IMR-90 (cell line): ENCODE data around the gene TCF12. TPM values are rescaled to one million over a fixed set of nuclear protein-coding genes. Genes with fewer than 3 reads are reported as not detected.

ENCODE experiments used
- ATAC-seq: fragments of 200-7000 bp; cut with Tn5 transposase; 2 replicates; pipeline ENCODE4 v1.9.1; 2020; ENCODE audit warnings: low read depth, mild to moderate bottlenecking, moderate library complexity
- BruUV-seq: library from RNA; stranded (reverse); fragments of 400-500 nt; replicated peaks from 2 replicates; lab custom pipeline; 2021; lab: Mats Ljungman, UMichigan
- CTCF ChIA-PET: fragments of 300-600 bp; formaldehyde crosslinking; extraction: SDS; loops from one replicate; lab custom pipeline; 2021; ENCODE audit warnings: antibody characterized with exemption; lab: Yijun Ruan, JAX
- POLR2A ChIA-PET: fragments of 300-600 bp; sonication (Branson Sonifier 250); formaldehyde crosslinking; loops from one replicate; lab custom pipeline; 2022; ENCODE audit warnings: antibody characterized with exemption; ENCODE audit not compliant: unreplicated experiment; lab: Charles Lee
- DNase-seq: peaks from one replicate; pipeline ENCODE4 v3.0.0; 2013
- H2AFZ ChIP-seq: replicated peaks from 2 replicates; pipeline ENCODE3; 2013; ENCODE audit warnings: low read length, mild to moderate bottlenecking; ENCODE audit not compliant: poor library complexity
- H2AK5ac ChIP-seq: 2 replicates; pipeline ENCODE4 v1.6.1; 2013; ENCODE audit warnings: low read depth, low read length, inconsistent platforms
- H2AK9ac ChIP-seq: replicated peaks from 2 replicates; pipeline ENCODE3; 2013; ENCODE audit warnings: mild to moderate bottlenecking, low read depth, low read length, moderate library complexity; ENCODE audit not compliant: poor library complexity
- H2BK120ac ChIP-seq: 2 replicates; pipeline ENCODE4 v1.6.1; 2013; ENCODE audit warnings: low read depth, low read length, inconsistent platforms
- H2BK15ac ChIP-seq: 3 replicates; pipeline ENCODE4 v1.6.1; 2013; ENCODE audit warnings: low read depth, low read length, inconsistent platforms
- H2BK20ac ChIP-seq: 2 replicates; pipeline ENCODE4 v1.6.1; 2013; ENCODE audit warnings: low read depth, mild to moderate bottlenecking, inconsistent platforms, low read length, moderate library complexity
- H2BK5ac ChIP-seq: 2 replicates; pipeline ENCODE4 v1.6.1; 2013; ENCODE audit warnings: mild to moderate bottlenecking, low read depth, low read length, inconsistent platforms; ENCODE audit not compliant: poor library complexity, severe bottlenecking
- H3K14ac ChIP-seq: replicated peaks from 2 replicates; pipeline ENCODE4 v1.6.1; 2013; ENCODE audit warnings: low read depth, low read length, inconsistent platforms
- H3K18ac ChIP-seq: 2 replicates; pipeline ENCODE4 v1.6.1; 2013; ENCODE audit warnings: low read depth, low read length, control low read depth
- H3K23ac ChIP-seq: 2 replicates; pipeline ENCODE4 v1.6.1; 2013; ENCODE audit warnings: low read depth, low read length, inconsistent platforms
- H3K27ac ChIP-seq: 2 replicates; pipeline ENCODE4 v1.5.1; 2013; ENCODE audit warnings: mild to moderate bottlenecking, control low read depth, low read length; ENCODE audit not compliant: insufficient read depth
- H3K27me3 ChIP-seq: 2 replicates; pipeline ENCODE4 v1.6.1; 2013; ENCODE audit warnings: low read length; ENCODE audit not compliant: control insufficient read depth, insufficient read depth
- H3K36me3 ChIP-seq: 2 replicates; pipeline ENCODE4 v1.6.1; 2013; ENCODE audit warnings: low read length, mixed read lengths; ENCODE audit not compliant: control insufficient read depth, insufficient read depth
- H3K4ac ChIP-seq: 2 replicates; pipeline ENCODE4 v1.6.1; 2013; ENCODE audit warnings: low read depth, low read length, inconsistent platforms
- H3K4me1 ChIP-seq: 2 replicates; pipeline ENCODE4 v1.6.1; 2013; ENCODE audit warnings: low read length, mixed read lengths; ENCODE audit not compliant: control insufficient read depth, insufficient read depth
- H3K4me2 ChIP-seq: 2 replicates; pipeline ENCODE4 v1.6.1; 2013; ENCODE audit warnings: low read depth, mild to moderate bottlenecking, control low read depth, low read length, moderate library complexity
- H3K4me3 ChIP-seq: 2 replicates; pipeline ENCODE4 v1.5.1; 2013; ENCODE audit warnings: low read depth, mild to moderate bottlenecking, control low read depth, low read length, moderate library complexity; ENCODE audit not compliant: insufficient read depth
- H3K56ac ChIP-seq: 2 replicates; pipeline ENCODE4 v1.6.1; 2013; ENCODE audit warnings: low read length, inconsistent platforms; ENCODE audit not compliant: insufficient read depth; ENCODE audit errors: extremely low read depth
- H3K79me1 ChIP-seq, 2 experiments: 2 replicates each; pipeline ENCODE4 v1.6.1; 2013; ENCODE audit warnings: low read length in 2 of 2, inconsistent platforms in 1 of 2, low read depth in 1 of 2
- H3K9ac ChIP-seq: 2 replicates; pipeline ENCODE4 v1.6.1; 2013; ENCODE audit warnings: low read depth, low read length, control low read depth
- H3K9me1 ChIP-seq: 2 replicates; pipeline ENCODE4 v1.6.1; 2013; ENCODE audit warnings: low read length, inconsistent platforms; ENCODE audit not compliant: insufficient read depth
- H3K9me3 ChIP-seq: 2 replicates; pipeline ENCODE4 v1.6.1; 2013; ENCODE audit warnings: low read length; ENCODE audit not compliant: control insufficient read depth, insufficient read depth
- H4K20me1 ChIP-seq: 2 replicates; pipeline ENCODE4 v1.6.1; 2013; ENCODE audit warnings: low read length, inconsistent platforms; ENCODE audit not compliant: insufficient read depth
- H4K5ac ChIP-seq: 2 replicates; pipeline ENCODE4 v1.6.1; 2013; ENCODE audit warnings: mild to moderate bottlenecking, low read depth, low read length, control low read depth
- H4K8ac ChIP-seq, 2 experiments: 2 replicates each; pipeline ENCODE4 v1.6.1; 2013; ENCODE audit warnings: low read depth in 2 of 2, low read length in 2 of 2, control low read depth in 1 of 2, inconsistent platforms in 1 of 2
- H4K91ac ChIP-seq: 2 replicates; pipeline ENCODE4 v1.6.1; 2013; ENCODE audit warnings: low read depth, low read length, inconsistent platforms; ENCODE audit not compliant: insufficient read depth
- BHLHE40 ChIP-seq: fragments of 150-350 bp; IDR thresholded peaks from 2 replicates; pipeline ENCODE4 v1.6.1; 2016; ENCODE audit warnings: mild to moderate bottlenecking, low read depth, low read length
- CEBPB ChIP-seq: IDR thresholded peaks from 2 replicates; pipeline ENCODE4 v1.6.1; 2012; ENCODE audit warnings: low read depth, low read length, improper control_type of control experiment
- CHD1 ChIP-seq: IDR thresholded peaks from 2 replicates; pipeline ENCODE4 v1.6.1; 2012; ENCODE audit warnings: low read depth, low read length, improper control_type of control experiment
- FOS ChIP-seq: fragments of 150-350 bp; IDR thresholded peaks from 2 replicates; pipeline ENCODE4 v1.6.1; 2016; ENCODE audit warnings: low read depth, low read length
- MAFK ChIP-seq: IDR thresholded peaks from 2 replicates; pipeline ENCODE4 v1.6.1; 2012; ENCODE audit warnings: low read depth, low read length, improper control_type of control experiment
- MAZ ChIP-seq: IDR thresholded peaks from 2 replicates; pipeline ENCODE4 v1.6.1; 2012; ENCODE audit warnings: low read depth, mild to moderate bottlenecking, low read length, improper control_type of control experiment, moderate library complexity, borderline replicate concordance
- POLR2A ChIP-seq: IDR thresholded peaks from 2 replicates; pipeline ENCODE4 v1.6.1; 2012; ENCODE audit warnings: mild to moderate bottlenecking, low read depth, low read length
- RCOR1 ChIP-seq: IDR thresholded peaks from 2 replicates; pipeline ENCODE4 v1.6.1; 2012; ENCODE audit warnings: mild to moderate bottlenecking, low read length, improper control_type of control experiment; ENCODE audit not compliant: insufficient replicate concordance
- RFX5 ChIP-seq: IDR thresholded peaks from 2 replicates; pipeline ENCODE4 v1.8.0; 2012; ENCODE audit warnings: low read depth, mild to moderate bottlenecking, low read length, moderate library complexity
- SMC3 ChIP-seq: fragments of 150-350 bp; IDR thresholded peaks from 2 replicates; pipeline ENCODE4 v1.6.1; 2016; ENCODE audit warnings: low read depth, mild to moderate bottlenecking, antibody characterized with exemption, low read length, moderate library complexity
- WGBS, 2 experiments: methylation state at CpG; one replicate each; pipeline versions ENCODE4 v1.1.5 to v1.1.7; 2013; ENCODE audit warnings: missing lambda C conversion rate in 2 of 2; ENCODE audit not compliant: insufficient read length in 1 of 2; ENCODE audit errors: extremely low coverage in 2 of 2; 5-methylcytosine and 5-hydroxymethylcytosine counted together
- dilution Hi-C: fragments of 300-500 bp; cut with HindIII; formaldehyde crosslinking; loops from one replicate; pipeline ENCODE4 v1.14.3; 2018; ENCODE audit warnings: low sequenced_read_pairs; ENCODE audit not compliant: unreplicated experiment
- in situ Hi-C: fragments of 300-500 bp; cut with MboI; formaldehyde crosslinking; loops from 3 replicates; pipeline ENCODE4 v1.14.3; 2019; ENCODE audit warnings: low sequenced_read_pairs, inconsistent platforms, mixed read lengths
- intact Hi-C: fragments of 100-400 bp; cut with micrococcal nuclease; formaldehyde crosslinking; loops from 2 replicates; pipeline ENCODE4 v1.10.0; 2022
- polyA plus RNA-seq, 3 experiments: library from polyadenylated mRNA; depleted of rRNA; stranded (reverse); fragments of >200 nt; gene quantifications; 2 replicates each; pipeline ENCODE4 v1.2.3, GENCODE V29; 2012; ENCODE audit warnings: low replicate concordance in 1 of 3
- total RNA-seq: library from RNA; depleted of rRNA; stranded (reverse); fragments of >200 nt; gene quantifications from 2 replicates; pipeline ENCODE4 v1.2.3, GENCODE V29; 2012
- TF ChIP-seq, protein P1 (sequence below): fragments of 150-350 bp; IDR thresholded peaks from 2 replicates; pipeline ENCODE4 v1.6.1; 2017; ENCODE audit warnings: mild to moderate bottlenecking, antibody characterized with exemption, low read length, low read depth
- TF ChIP-seq, protein P2 (sequence below): fragments of 150-350 bp; IDR thresholded peaks from 2 replicates; pipeline ENCODE4 v1.6.1; 2016; ENCODE audit warnings: low read depth, mild to moderate bottlenecking, low read length, moderate library complexity, borderline replicate concordance

Gene TCF12
- total and polyA plus RNA-seq, 2 of the 4 experiments (the other 2 are of a cell fraction) = 79.4 to 160 TPM

DNA sequence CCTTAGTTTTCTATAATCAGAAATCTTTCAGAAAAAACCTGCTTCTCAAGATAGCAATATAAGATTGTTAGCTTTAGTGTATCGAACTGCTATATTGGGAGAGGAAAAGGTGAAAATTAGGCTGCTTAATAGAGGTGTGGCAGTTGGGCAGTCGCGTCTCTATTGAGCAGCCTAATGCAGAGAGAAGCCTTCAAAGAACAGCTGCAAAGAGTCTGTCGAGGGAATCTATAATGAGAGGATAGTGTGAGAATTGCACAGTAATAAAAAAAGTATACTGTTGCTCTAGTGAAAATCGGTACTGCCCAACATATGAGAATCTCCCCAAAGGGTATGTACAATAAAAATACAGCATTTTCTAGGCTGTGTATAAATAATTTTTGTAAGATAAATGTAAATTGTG, 184.4 kb downstream of the TCF12 start:
- H3K4me1 ChIP-seq = no peaks in the 10 kb centered on the region
- H3K27me3 ChIP-seq = no peaks in the 10 kb centered on the region
- ChIA-PET POLR2A (interaction anchor here (0.5 kb wide), 1 partner anchor 11 kb away, joined by 3 read pairs; no protein-coding TSS in a partner anchor), CTCF (no interaction called here)
- ATAC-seq (no peak), DNase-seq (no peak)
- 90% methylated on average over 2 of the region's 5 CpGs; no CpG with 5 or more reads in 1 of the 2 experiments for WGBS, 2 experiments
- H2BK20ac ChIP-seq = no peak overlapping the region
- H3K9me1 ChIP-seq = peaks cover 4% of the 10 kb centered on the region; the same call in 1 of the 2 replicates
- no peak overlapping the region for H3K27ac ChIP-seq
- no peak overlapping the region for H2BK15ac ChIP-seq
- H4K8ac ChIP-seq = no peak overlapping the region
- H3K4ac ChIP-seq = no peak overlapping the region
- H4K91ac ChIP-seq = no peak overlapping the region
- no peak overlapping the region for H2AFZ ChIP-seq
- TF ChIP-seq POLR2A (no peak), SMC3 (no peak), RFX5 (no peak), MAFK (no peak), FOS (no peak), RCOR1 (no peak), CEBPB (no peak), MAZ (no peak), CHD1 (no peak), BHLHE40 (no peak)
- TF ChIP-seq, protein P1, sequence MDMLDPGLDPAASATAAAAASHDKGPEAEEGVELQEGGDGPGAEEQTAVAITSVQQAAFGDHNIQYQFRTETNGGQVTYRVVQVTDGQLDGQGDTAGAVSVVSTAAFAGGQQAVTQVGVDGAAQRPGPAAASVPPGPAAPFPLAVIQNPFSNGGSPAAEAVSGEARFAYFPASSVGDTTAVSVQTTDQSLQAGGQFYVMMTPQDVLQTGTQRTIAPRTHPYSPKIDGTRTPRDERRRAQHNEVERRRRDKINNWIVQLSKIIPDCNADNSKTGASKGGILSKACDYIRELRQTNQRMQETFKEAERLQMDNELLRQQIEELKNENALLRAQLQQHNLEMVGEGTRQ = no peak
- TF ChIP-seq, protein P2, sequence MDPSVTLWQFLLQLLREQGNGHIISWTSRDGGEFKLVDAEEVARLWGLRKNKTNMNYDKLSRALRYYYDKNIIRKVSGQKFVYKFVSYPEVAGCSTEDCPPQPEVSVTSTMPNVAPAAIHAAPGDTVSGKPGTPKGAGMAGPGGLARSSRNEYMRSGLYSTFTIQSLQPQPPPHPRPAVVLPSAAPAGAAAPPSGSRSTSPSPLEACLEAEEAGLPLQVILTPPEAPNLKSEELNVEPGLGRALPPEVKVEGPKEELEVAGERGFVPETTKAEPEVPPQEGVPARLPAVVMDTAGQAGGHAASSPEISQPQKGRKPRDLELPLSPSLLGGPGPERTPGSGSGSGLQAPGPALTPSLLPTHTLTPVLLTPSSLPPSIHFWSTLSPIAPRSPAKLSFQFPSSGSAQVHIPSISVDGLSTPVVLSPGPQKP = no peak
- dilution Hi-C loops = no loop called here
- no peak overlapping the region for H2BK120ac ChIP-seq
- H4K20me1 ChIP-seq = peaks cover 5% of the 10 kb centered on the region; the same call in 1 of the 2 replicates
- H3K18ac ChIP-seq = no peak overlapping the region
- H3K9me3 ChIP-seq = no peaks in the 10 kb centered on the region
- no peak overlapping the region for H3K9ac ChIP-seq
- no peak overlapping the region for H3K14ac ChIP-seq
- H3K4me3 ChIP-seq = no peak overlapping the region
- H3K79me1 ChIP-seq = peaks cover 34 to 49% of the 10 kb centered on the region in 2 experiments
- H2AK5ac ChIP-seq = no peak overlapping the region
- no peak overlapping the region for H3K56ac ChIP-seq
- H3K23ac ChIP-seq = no peak overlapping the region
- in situ Hi-C loops = no loop called here
- no peak overlapping the region for H3K4me2 ChIP-seq
- no peak overlapping the region for H2AK9ac ChIP-seq
- no peak overlapping the region for H4K5ac ChIP-seq
- peaks cover 7% of the 10 kb centered on the region for H3K36me3 ChIP-seq
- intact Hi-C loops = no loop called here
- BruUV-seq = no TSS peak
- H2BK5ac ChIP-seq = no peak overlapping the region
